T-cell (primary cell): Measurements from ENCODE around the gene TTC21B. TPM values are rescaled to one million over a fixed set of nuclear protein-coding genes. Genes with fewer than 3 reads are reported as not detected.

Source experiments
- ATAC-seq, 4 experiments: fragments of 200-7000 bp in 3 of 4; fragments of 150-1000 bp in 1 of 4; cut with Tn5 transposase; replicated peaks in 1 of 4; 1 replicate in 3 of 4; 2 replicates in 1 of 4; pipeline ENCODE4 v1.10.0; 2021; ENCODE audit warnings: moderate library complexity in 3 of 4, mild to moderate bottlenecking in 2 of 4, moderate number of reproducible peaks in 1 of 4
- CTCF ChIA-PET, 2 donors: fragments of 300-600 bp; sonication (Branson Sonifier 250); formaldehyde crosslinking; loops; one replicate each; lab custom pipeline; 2022; ENCODE audit warnings: antibody characterized with exemption in 2 of 2; lab: Charles Lee
- POLR2A ChIA-PET, 2 donors: fragments of 300-600 bp; sonication (Branson Sonifier 250); formaldehyde crosslinking; loops; one replicate each; lab custom pipeline; 2022; ENCODE audit warnings: antibody characterized with exemption in 2 of 2; lab: Charles Lee
- DNase-seq, 35 experiments: peaks; one replicate each; pipeline versions ENCODE4 v3.0.0 to v3.0.0-alpha.2; 2013 to 2023
- H3K27ac ChIP-seq: one replicate; pipeline ENCODE4 v1.5.1; 2013; ENCODE audit warnings: low read length
- H3K27me3 ChIP-seq, 2 experiments: replicated peaks in 1 of 2; 1 replicate in 1 of 2; 2 replicates in 1 of 2; pipeline versions ENCODE4 v1.6.1 to v1.7.0; 2013; ENCODE audit warnings: low read length in 1 of 2, mixed read lengths in 1 of 2; ENCODE audit not compliant: control insufficient read depth in 2 of 2, insufficient read depth in 2 of 2; ENCODE audit errors: extremely low read depth in 1 of 2
- H3K36me3 ChIP-seq, 2 donors: 1 replicate in 1 of 2; 2 replicates in 1 of 2; pipeline versions ENCODE4 v1.6.1 to v1.7.0; 2013; ENCODE audit warnings: low read length in 1 of 2; ENCODE audit not compliant: control insufficient read depth in 2 of 2, insufficient read depth in 1 of 2; ENCODE audit errors: extremely low read depth in 1 of 2
- H3K4me1 ChIP-seq, 2 experiments: 1 replicate in 1 of 2; 2 replicates in 1 of 2; pipeline versions ENCODE4 v1.6.1 to v1.7.0; 2013; ENCODE audit warnings: low read length in 2 of 2, mixed read lengths in 1 of 2; ENCODE audit not compliant: insufficient read depth in 2 of 2, control insufficient read depth in 1 of 2; ENCODE audit errors: extremely low read depth in 1 of 2
- H3K4me3 ChIP-seq, 2 donors: 1 replicate in 1 of 2; 2 replicates in 1 of 2; pipeline versions ENCODE4 v1.5.1 to v1.7.0; 2013; ENCODE audit warnings: mild to moderate bottlenecking in 2 of 2, low read length in 1 of 2, moderate library complexity in 1 of 2; ENCODE audit not compliant: control insufficient read depth in 1 of 2; ENCODE audit errors: extremely low read depth in 1 of 2
- H3K9me3 ChIP-seq: 2 replicates; pipeline ENCODE4 v1.7.0; 2013
- H3K27ac Mint-ChIP-seq, 2 donors: one replicate each; pipeline ENCODE4 v1.8.0; 2020 to 2021; ENCODE audit warnings: mild to moderate bottlenecking in 2 of 2, mixed read lengths in 2 of 2
- H3K27me3 Mint-ChIP-seq, 2 donors: one replicate each; pipeline ENCODE4 v1.8.0; 2021 to 2022; ENCODE audit warnings: mixed read lengths in 2 of 2
- H3K36me3 Mint-ChIP-seq: one replicate; pipeline ENCODE4 v1.8.0; 2021; ENCODE audit warnings: mixed read lengths
- H3K4me1 Mint-ChIP-seq, 3 donors: one replicate each; pipeline ENCODE4 v1.8.0; 2020 to 2022; ENCODE audit warnings: mixed read lengths in 3 of 3, mild to moderate bottlenecking in 1 of 3
- H3K4me3 Mint-ChIP-seq, 3 donors: one replicate each; pipeline ENCODE4 v1.8.0; 2020 to 2022; ENCODE audit warnings: mild to moderate bottlenecking in 3 of 3, mixed read lengths in 3 of 3, moderate library complexity in 3 of 3
- H3K9me3 Mint-ChIP-seq, 3 donors: one replicate each; pipeline ENCODE4 v1.8.0; 2020 to 2022; ENCODE audit warnings: mixed read lengths in 3 of 3
- WGBS: methylation state at CpG from one replicate; pipeline ENCODE4 v1.1.5; 2013; ENCODE audit warnings: missing lambda C conversion rate; ENCODE audit not compliant: insufficient coverage; 5-methylcytosine and 5-hydroxymethylcytosine counted together
- total RNA-seq, 35 experiments: library from RNA in 6 of 35; stranded (reverse) in 6 of 35; fragments of 120-200 nt in 1 of 35; gene quantifications; one replicate each; pipeline versions ENCODE4 v1.2.1 to v1.2.4 and lab custom pipeline; 2013 to 2026

TTC21B gene
- total RNA-seq, 5 donors from 2014 or later (not counting 1 experiment from before 2014, with no cell fraction given) = 20.5 to 31.4 (median 23.4) TPM

- no peaks in the 10 kb centered on the region for H3K36me3 Mint-ChIP-seq
- no peaks in the 10 kb centered on the region for H3K9me3 ChIP-seq
- H3K27me3 Mint-ChIP-seq = peaks cover 12% of the 10 kb centered on the region in 2 donors
- no peaks in the 10 kb centered on the region for H3K9me3 Mint-ChIP-seq
- peaks cover 0 to 2% of the 10 kb centered on the region in 2 experiments for H3K27me3 ChIP-seq
- ATAC-seq = no peak
- no peak for DNase-seq
- no peak overlapping the region for H3K4me3 ChIP-seq
- H3K4me3 Mint-ChIP-seq = no peak overlapping the region
- ChIA-PET POLR2A (no interaction called here), CTCF (no interaction called here)
- WGBS = 79% methylated on average over 2 of the region's 2 CpGs
- H3K27ac Mint-ChIP-seq = no peak overlapping the region
- no peaks in the 10 kb centered on the region for H3K36me3 ChIP-seq
- H3K27ac ChIP-seq = no peak overlapping the region
- H3K4me1 Mint-ChIP-seq = no peaks in the 10 kb centered on the region
- H3K4me1 ChIP-seq = no peaks in the 10 kb centered on the region
Observed at GRCh38 chr2:165825041-165825440, 128.5 kb downstream of the TTC21B start.

Other genes starting within 250 kb of the TTC21B start
- gene GALNT3, start 159.5 kb downstream of the TTC21B start, total RNA-seq = 1 to 10 TPM; 2.8 to 9.7 (median 5.5) TPM
- not detected for gene SCN1A, start 174.2 kb upstream of the TTC21B start, total RNA-seq